Measurements from ENCODE around the gene MGME1. TPM values are rescaled to one million over a fixed set of nuclear protein-coding genes. Genes with fewer than 3 reads are reported as not detected.

MGME1 gene
- total RNA-seq, 1 donor from 2014 or later: 4.8 TPM

- Mint-ChIP-seq H3K4me3 (ENCODE audit: unreplicated experiment) (no peak overlapping the region), H3K36me3 (ENCODE audit: unreplicated experiment) (no peaks in the 10 kb centered on the region), H3K4me1 (ENCODE audit: low read depth, unreplicated experiment) (no peaks in the 10 kb centered on the region), H3K27ac (ENCODE audit: unreplicated experiment) (no peak overlapping the region), H3K27me3 (ENCODE audit: unreplicated experiment) (no peaks in the 10 kb centered on the region), H3K9me3 (ENCODE audit: unreplicated experiment) (peaks cover under 1% of the 10 kb centered on the region)
- DNase-seq: no peak
- TF ChIP-seq CTCF (IDR thresholded peaks at IDR 0.05; ENCODE audit: partially characterized antibody, unreplicated experiment): no peak
These were observed 18.9 kb upstream of the MGME1 start for GRCh38 chr20:17949899-17950298.

GRCh38 chr20:17950670-17951069 lies 18.1 kb upstream of the MGME1 start:
- DNase-seq: no peak
- Mint-ChIP-seq H3K27me3 (ENCODE audit: unreplicated experiment) (no peaks in the 10 kb centered on the region), H3K4me1 (ENCODE audit: low read depth, unreplicated experiment) (no peaks in the 10 kb centered on the region), H3K9me3 (ENCODE audit: unreplicated experiment) (no peaks in the 10 kb centered on the region), H3K27ac (ENCODE audit: unreplicated experiment) (no peak overlapping the region), H3K4me3 (ENCODE audit: unreplicated experiment) (no peak overlapping the region), H3K36me3 (ENCODE audit: unreplicated experiment) (no peaks in the 10 kb centered on the region)
- no peak for TF ChIP-seq CTCF (IDR thresholded peaks at IDR 0.05; ENCODE audit: partially characterized antibody, unreplicated experiment)

GRCh38 chr20:17951323-17951722 lies 17.5 kb upstream of the MGME1 start:
- TF ChIP-seq CTCF (IDR thresholded peaks at IDR 0.05; ENCODE audit: partially characterized antibody, unreplicated experiment): no peak
- Mint-ChIP-seq H3K4me3 (ENCODE audit: unreplicated experiment) (no peak overlapping the region), H3K27ac (ENCODE audit: unreplicated experiment) (no peak overlapping the region), H3K9me3 (ENCODE audit: unreplicated experiment) (no peaks in the 10 kb centered on the region), H3K36me3 (ENCODE audit: unreplicated experiment) (no peaks in the 10 kb centered on the region), H3K27me3 (ENCODE audit: unreplicated experiment) (no peaks in the 10 kb centered on the region), H3K4me1 (ENCODE audit: low read depth, unreplicated experiment) (no peaks in the 10 kb centered on the region)
- DNase-seq: no peak

GRCh38 chr20:17952692-17953684 lies 15.8 kb upstream of the MGME1 start:
- Mint-ChIP-seq H3K4me3 (ENCODE audit: unreplicated experiment) (no peak overlapping the region), H3K36me3 (ENCODE audit: unreplicated experiment) (no peaks in the 10 kb centered on the region), H3K27ac (ENCODE audit: unreplicated experiment) (no peak overlapping the region), H3K27me3 (ENCODE audit: unreplicated experiment) (no peaks in the 10 kb centered on the region), H3K9me3 (ENCODE audit: unreplicated experiment) (no peaks in the 10 kb centered on the region), H3K4me1 (ENCODE audit: low read depth, unreplicated experiment) (peaks cover 3% of the 10 kb centered on the region)
- no peak for TF ChIP-seq CTCF (IDR thresholded peaks at IDR 0.05; ENCODE audit: partially characterized antibody, unreplicated experiment)
- DNase-seq: no peak

GRCh38 chr20:17953935-17954334 lies 14.9 kb upstream of the MGME1 start:
- Mint-ChIP-seq H3K4me3 (ENCODE audit: unreplicated experiment) (no peak overlapping the region), H3K4me1 (ENCODE audit: low read depth, unreplicated experiment) (peaks cover 8% of the 10 kb centered on the region), H3K27me3 (ENCODE audit: unreplicated experiment) (no peaks in the 10 kb centered on the region), H3K27ac (ENCODE audit: unreplicated experiment) (no peak overlapping the region), H3K9me3 (ENCODE audit: unreplicated experiment) (no peaks in the 10 kb centered on the region), H3K36me3 (ENCODE audit: unreplicated experiment) (no peaks in the 10 kb centered on the region)
- DNase-seq: no peak
- TF ChIP-seq CTCF (IDR thresholded peaks at IDR 0.05; ENCODE audit: partially characterized antibody, unreplicated experiment): no peak

Measured in glutamatergic neuron (in vitro differentiated cells).